ENCODE data around the gene EAPP. TPM values are rescaled to one million over a fixed set of nuclear protein-coding genes. Genes with fewer than 3 reads are reported as not detected.
"Not testable (repeated sequence)": the region's sequence is repeated elsewhere in the genome, so short reads cannot be mapped to it uniquely, and the experiment has no call there.

Gene EAPP
- total and polyA plus RNA-seq, 11 donors, result 11.4 to 28.5 (median 19.5) TPM

DNA sequence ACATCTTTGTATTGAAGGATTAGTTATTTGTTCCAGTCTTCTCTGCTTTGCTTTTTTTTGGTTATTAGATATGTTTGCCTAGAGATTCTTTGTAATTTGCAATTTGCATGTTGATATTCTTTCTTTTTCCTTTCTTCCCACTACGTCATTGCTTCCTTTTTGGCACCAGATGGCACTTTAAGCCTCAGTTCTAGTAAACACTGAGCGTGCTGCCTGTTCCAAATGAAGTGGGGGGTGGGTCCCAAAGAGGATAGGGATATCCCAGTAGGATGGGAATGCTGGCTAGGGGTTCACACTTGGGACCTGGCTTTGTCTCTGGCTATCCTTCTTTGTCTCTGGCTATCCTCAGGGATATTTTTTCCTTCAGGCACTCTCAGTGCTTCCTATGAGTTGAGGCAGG is 17.0 kb downstream of the EAPP start:
- Histone ChIP-seq H3K36me3 (peaks cover 3 to 100% (median 99%) of the 10 kb centered on the region in 9 donors), H3K9me3 (no peaks in the 10 kb centered on the region), H3K27me3 (no peaks in the 10 kb centered on the region), H3K27ac (no peak overlapping the region), H3K4me1 (no peaks in the 10 kb centered on the region), H3K4me3 (no peak overlapping the region)
- no peak for TF ChIP-seq POLR2A (IDR thresholded peaks at IDR 0.05)
- TF ChIP-seq, protein P1, sequence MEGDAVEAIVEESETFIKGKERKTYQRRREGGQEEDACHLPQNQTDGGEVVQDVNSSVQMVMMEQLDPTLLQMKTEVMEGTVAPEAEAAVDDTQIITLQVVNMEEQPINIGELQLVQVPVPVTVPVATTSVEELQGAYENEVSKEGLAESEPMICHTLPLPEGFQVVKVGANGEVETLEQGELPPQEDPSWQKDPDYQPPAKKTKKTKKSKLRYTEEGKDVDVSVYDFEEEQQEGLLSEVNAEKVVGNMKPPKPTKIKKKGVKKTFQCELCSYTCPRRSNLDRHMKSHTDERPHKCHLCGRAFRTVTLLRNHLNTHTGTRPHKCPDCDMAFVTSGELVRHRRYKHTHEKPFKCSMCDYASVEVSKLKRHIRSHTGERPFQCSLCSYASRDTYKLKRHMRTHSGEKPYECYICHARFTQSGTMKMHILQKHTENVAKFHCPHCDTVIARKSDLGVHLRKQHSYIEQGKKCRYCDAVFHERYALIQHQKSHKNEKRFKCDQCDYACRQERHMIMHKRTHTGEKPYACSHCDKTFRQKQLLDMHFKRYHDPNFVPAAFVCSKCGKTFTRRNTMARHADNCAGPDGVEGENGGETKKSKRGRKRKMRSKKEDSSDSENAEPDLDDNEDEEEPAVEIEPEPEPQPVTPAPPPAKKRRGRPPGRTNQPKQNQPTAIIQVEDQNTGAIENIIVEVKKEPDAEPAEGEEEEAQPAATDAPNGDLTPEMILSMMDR (IDR thresholded peaks at IDR 0.05), result no peak
- 82 to 90% (median 86%) methylated on average over 2 of the region's 2 CpGs for WGBS, 4 donors
- intact Hi-C loops (cut with DNase I), result loop anchor here in 1 of 10 donors (10.0 kb wide), 1 partner anchor 52 kb away; no protein-coding TSS in a partner anchor
- no peak for ATAC-seq
- no peak for DNase-seq

GRCh38 chr14:34521071-34521470 is 18.4 kb downstream of the EAPP start:
- not testable (repeated sequence) for H3K27me3 ChIP-seq, DNase-seq, ATAC-seq, H3K4me1 ChIP-seq, H3K9me3 ChIP-seq, H3K4me3 ChIP-seq, H3K27ac ChIP-seq
- peaks cover under 1 to 100% (median 94%) of the 10 kb centered on the region in 9 donors for H3K36me3 ChIP-seq
- intact Hi-C loops (cut with DNase I), result loop anchor here in 1 of 10 donors (10.0 kb wide), 1 partner anchor 54 kb away; no protein-coding TSS in a partner anchor
- 89 to 98% (median 98%) methylated on average over 6 of the region's 6 CpGs for WGBS, 4 donors

DNA sequence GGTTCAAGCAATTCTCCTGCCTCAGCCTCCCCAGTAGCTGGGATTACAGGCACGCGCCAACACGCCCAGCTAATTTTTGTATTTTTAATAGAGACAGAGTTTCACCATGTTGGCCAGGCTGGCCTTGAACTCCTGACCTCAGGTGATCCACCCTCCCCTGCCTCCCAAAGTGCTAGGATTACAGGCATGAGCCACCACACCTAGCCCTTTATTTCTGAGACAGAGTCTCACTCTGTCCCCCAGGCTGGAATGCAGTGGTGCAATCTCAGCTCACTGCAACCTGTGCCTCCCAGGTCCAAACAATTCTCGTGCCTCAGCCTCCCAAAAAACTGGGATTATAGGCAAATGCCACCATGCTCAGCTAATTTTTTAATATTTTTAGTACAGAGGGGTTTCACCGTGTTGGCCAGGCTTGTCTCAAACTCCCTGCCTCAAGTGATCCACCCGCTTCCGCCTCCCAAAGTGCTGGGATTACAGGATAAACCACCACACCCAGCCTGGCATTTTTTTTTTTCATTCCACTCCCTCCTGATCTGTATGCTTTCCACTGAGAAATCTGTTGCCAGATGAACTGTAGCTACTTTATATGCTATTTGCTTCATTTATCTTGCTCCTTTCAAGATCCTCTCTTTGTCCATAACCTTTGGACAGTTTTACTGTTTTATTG is 19.1 kb downstream of the EAPP start:
- peaks cover 0 to 100% (median 94%) of the 10 kb centered on the region in 9 donors for H3K36me3 ChIP-seq
- DNase-seq, H3K27ac ChIP-seq, ATAC-seq, H3K4me3 ChIP-seq, H3K27me3 ChIP-seq, H3K9me3 ChIP-seq, H3K4me1 ChIP-seq: not testable (repeated sequence)
- intact Hi-C loops (cut with DNase I), result loop anchor here in 1 of 10 donors (10.0 kb wide), 1 partner anchor 54 kb away; no protein-coding TSS in a partner anchor
- WGBS, 4 donors, result 93 to 98% (median 97%) methylated on average over 7 of the region's 7 CpGs

- DNase-seq (no peak), ATAC-seq (no peak)
- TF ChIP-seq, protein P1 (IDR thresholded peaks at IDR 0.05), result no peak
- no peak for TF ChIP-seq POLR2A (IDR thresholded peaks at IDR 0.05)
- H3K36me3 ChIP-seq, result no peaks in the 10 kb centered on the region
- H3K27ac ChIP-seq, result no peak overlapping the region
- peaks cover 0 to 4% (median 0%) of the 10 kb centered on the region in 12 donors for H3K4me1 ChIP-seq
- WGBS, 4 donors, result 95 to 97% (median 96%) methylated on average over 11 of the region's 11 CpGs
- no peak overlapping the region for H3K4me3 ChIP-seq
- no peaks in the 10 kb centered on the region for H3K27me3 ChIP-seq
- H3K9me3 ChIP-seq, result no peaks in the 10 kb centered on the region
- intact Hi-C loops (cut with DNase I), result no loop called here
These were observed 31.6 kb downstream of the EAPP start for GRCh38 chr14:34507884-34508283.

- intact Hi-C loops (cut with DNase I), result no loop called here
- DNase-seq (no peak), ATAC-seq (no peak)
- Histone ChIP-seq H3K4me1 (peaks cover 0 to 4% (median 0%) of the 10 kb centered on the region in 12 donors), H3K27me3 (no peaks in the 10 kb centered on the region), H3K4me3 (no peak overlapping the region), H3K36me3 (no peaks in the 10 kb centered on the region), H3K27ac (no peak overlapping the region), H3K9me3 (no peaks in the 10 kb centered on the region)
- WGBS, 4 donors, result 93 to 96% (median 93%) methylated on average over 9 of the region's 9 CpGs
- no peak for TF ChIP-seq POLR2A (IDR thresholded peaks at IDR 0.05)
- TF ChIP-seq, protein P1 (IDR thresholded peaks at IDR 0.05), result no peak
These were observed 32.0 kb downstream of the EAPP start for GRCh38 chr14:34507459-34507858.

- ATAC-seq; H3K4me3 ChIP-seq; DNase-seq; H3K36me3 ChIP-seq; H3K27ac ChIP-seq; H3K4me1 ChIP-seq; H3K27me3 ChIP-seq; H3K9me3 ChIP-seq; intact Hi-C loops (cut with DNase I): not testable (repeated sequence)
- 86 to 92% (median 89%) methylated on average over 5 of the region's 5 CpGs for WGBS, 4 donors
These were observed 34.4 kb downstream of the EAPP start for GRCh38 chr14:34505124-34505491.

- ATAC-seq; H3K4me3 ChIP-seq; H3K36me3 ChIP-seq; H3K27me3 ChIP-seq; H3K4me1 ChIP-seq; DNase-seq; intact Hi-C loops (cut with DNase I); H3K9me3 ChIP-seq; H3K27ac ChIP-seq: not testable (repeated sequence)
- WGBS, 4 donors, result 83 to 96% (median 90%) methylated on average over 9 of the region's 9 CpGs
These were observed 35.5 kb downstream of the EAPP start for GRCh38 chr14:34504027-34504426.

Measured in heart left ventricle (tissue), 16 donors.